GM19193 (cell line): ENCODE results near the gene CORO7.

ENCODE experiments used
- POLR2A ChIP-seq: IDR thresholded peaks from 4 replicates; pipeline ENCODE4 v1.6.1; 2011; ENCODE audit not compliant: insufficient read depth, insufficient read length; ENCODE audit errors: extremely low read depth

Gene CORO7

DNA sequence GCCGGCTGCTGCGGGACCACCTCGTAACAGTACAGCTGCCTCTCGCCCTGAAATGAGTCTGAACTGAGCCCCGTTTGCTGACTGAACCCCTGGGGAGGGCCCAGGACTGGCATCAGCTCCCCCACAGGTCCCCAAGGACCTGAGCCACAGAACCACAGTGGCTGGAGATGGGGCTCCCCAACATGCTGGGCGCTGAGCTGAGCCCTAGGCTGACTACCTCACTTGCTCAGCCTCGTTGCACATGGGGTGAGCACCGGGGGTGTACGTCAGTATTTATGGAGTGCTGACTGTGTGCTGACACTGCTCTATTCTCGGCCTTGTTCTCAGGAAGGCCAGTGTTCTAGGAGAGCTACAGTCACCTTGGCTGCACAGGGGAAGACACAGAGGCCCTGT lies 51.4 kb downstream of the CORO7 start:
- TF ChIP-seq POLR2A: no peak

DNA sequence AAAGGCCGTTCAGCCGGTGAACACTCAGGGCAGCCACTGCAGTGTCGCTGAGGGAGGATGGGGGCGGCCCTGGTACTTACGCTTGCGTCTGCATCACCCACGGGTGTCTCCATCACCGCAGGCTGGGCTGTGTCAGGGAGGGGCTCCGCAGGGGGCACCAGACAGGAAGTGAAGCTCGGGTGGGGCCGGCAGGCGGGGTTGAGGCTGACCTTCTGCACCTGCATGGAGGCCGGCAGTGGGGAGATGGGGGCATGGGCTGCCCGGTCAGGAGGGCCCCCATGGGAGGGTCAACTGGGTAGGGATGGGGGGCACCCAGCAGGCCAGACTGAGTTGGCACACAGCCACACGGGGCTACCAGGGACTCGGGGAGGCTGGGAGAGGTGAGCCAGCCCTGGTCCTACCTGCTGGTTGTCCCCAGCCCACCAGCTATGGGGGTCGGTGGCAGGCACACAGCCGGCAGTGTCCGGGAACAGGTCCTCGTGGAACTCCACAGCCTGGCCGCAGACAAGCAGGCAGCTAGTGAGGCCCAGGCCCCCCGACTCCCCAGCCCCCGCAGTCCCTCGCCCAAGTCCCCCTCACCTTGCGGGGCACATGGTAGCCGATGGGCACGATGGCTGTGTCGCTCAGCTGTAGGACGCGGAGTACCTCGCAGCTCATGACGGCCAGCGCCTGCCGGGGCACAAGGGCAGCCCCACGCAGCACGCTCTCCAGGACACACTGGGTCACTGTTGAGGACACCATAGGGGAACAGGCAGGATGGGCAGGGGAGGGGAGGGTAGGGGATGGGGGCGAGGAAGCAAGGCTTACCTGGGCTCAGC lies 52.0 kb downstream of the CORO7 start:
- TF ChIP-seq POLR2A: no peak

DNA sequence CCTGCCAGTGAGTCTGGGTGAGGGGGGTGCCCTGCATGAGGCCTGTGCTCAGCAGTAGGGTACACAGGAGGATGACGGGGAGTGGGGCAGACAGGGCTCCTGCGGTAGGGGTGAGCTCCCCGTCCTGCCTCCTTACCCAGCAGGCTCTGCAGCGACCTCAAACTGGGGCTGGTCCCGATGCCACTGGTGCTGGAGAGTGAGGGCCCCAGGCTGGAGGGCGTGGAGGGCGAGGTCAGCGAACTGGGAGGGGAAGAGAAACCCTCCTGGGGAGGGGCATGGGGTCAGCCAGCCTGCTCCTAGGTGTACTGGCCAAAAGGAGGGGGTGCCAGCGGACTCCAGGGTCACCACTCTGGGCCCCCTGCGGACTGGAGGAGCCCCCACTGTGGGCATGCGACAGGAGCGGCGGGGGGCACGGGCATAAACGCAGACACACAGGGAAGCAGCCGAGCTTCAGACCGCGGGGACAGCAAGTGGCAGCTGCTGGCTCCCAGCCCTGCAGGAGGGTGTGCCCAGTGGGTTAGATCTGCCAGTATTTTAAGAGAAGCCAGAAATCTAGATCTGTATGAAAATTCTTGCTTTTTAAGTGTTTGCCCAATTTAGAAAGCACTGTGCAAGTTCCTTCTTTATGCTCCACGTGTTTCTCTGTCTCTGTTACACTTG lies 53.8 kb downstream of the CORO7 start:
- TF ChIP-seq POLR2A: no peak

DNA sequence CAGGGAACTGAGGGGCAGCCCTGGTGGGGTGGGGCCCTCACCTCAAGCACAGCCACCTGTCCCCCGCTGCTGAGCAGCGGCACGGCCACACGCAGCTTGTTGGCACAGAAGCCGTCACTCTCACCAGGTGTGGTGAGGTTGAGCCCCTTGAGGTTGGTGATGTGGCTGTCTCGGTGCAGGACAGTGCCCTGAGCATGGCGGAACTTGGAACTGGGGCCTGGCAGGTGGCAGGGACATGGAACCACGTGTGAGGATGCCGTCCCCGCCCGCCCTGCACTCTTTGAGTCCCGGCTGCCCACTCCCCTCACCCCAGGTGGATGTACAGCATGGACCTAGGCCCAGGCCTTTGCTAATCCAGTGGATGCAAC lies 54.5 kb downstream of the CORO7 start:
- TF ChIP-seq POLR2A: no peak

DNA sequence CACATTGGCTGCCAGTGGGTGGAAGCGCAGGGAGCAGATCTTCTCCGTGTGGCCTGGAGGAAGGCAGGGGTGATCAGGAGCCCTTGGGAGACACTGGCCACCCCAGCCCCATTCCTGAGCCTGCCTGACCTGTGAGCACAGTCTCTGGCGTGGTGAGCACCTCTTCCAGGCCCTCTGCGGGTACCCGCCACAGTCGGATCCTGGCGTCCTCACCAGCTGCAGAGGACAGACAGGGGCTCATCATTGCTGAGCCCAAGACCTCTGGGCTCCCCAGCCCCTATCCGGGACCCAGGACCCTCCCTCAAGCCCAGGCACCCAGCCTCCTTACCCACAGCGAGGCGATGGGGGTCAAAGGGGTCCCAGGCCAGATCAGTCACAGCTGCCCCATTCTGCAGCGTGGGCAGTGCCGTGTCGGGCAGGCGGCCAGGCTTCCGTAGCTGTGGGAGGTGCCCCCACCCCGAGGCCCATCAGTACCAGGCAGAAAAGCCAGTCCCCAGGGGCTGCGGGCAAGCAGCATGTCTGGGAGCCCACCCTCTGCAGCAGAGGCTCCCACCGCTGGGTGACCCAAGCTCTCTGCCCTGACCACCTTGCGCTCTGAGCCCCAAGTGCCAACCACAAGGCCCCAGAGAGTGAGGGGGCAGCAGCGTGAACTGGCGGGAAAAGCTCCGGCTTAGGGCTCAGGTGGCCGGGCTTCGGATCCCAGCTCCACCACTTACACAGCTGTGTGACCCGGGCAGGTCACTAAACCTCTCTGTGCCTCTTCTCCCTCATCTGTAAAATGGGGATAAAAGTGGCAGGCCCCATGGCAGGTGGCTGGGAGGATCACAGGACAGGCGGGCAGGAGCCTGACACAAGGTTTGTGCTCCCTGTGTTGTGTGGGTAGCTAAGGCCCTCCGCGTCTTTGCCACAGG lies 55.1 kb downstream of the CORO7 start:
- TF ChIP-seq POLR2A: no peak

DNA sequence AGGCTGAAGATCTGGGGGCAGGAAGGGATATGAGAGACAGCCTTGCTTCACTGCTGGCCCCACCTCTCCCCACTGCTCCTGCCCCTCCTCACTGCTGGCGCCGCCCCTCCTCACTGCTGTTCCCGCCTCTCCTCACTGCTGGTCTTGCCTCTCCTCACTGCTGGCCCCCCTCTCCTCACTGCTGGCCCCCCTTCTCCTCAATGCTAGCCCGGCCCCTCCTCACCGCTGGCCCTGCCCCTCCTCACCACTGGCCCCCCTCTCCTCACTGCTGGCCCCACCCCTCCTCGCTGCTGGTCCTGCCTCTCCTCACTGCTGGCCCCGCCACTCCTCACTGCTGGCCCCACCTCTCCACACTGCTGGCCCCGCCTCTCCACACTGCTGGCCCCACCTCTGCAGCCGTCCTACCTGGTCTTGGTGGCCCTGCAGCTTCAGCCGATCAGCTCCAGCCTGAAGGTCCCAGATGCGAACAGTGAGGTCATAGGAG lies 55.8 kb downstream of the CORO7 start:
- TF ChIP-seq POLR2A: no peak

DNA sequence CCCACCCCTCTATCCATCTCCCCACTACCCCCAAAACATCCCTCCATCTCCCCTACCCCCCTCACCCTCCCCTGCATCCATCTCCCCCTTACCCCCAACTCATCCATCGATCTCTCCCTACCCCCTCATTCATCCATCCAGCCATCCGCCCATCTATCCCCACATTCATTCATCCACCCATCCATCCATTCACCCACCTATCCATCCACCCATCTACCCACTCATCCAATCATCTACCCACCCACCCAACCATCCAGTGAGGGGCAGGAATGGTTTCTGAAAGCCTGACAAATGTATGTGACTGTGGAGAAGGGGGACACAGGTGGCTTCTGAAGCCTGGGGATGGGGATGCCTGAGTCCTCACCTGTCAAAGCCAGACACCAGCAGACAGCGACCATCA lies 56.5 kb downstream of the CORO7 start:
- TF ChIP-seq POLR2A: no peak

DNA sequence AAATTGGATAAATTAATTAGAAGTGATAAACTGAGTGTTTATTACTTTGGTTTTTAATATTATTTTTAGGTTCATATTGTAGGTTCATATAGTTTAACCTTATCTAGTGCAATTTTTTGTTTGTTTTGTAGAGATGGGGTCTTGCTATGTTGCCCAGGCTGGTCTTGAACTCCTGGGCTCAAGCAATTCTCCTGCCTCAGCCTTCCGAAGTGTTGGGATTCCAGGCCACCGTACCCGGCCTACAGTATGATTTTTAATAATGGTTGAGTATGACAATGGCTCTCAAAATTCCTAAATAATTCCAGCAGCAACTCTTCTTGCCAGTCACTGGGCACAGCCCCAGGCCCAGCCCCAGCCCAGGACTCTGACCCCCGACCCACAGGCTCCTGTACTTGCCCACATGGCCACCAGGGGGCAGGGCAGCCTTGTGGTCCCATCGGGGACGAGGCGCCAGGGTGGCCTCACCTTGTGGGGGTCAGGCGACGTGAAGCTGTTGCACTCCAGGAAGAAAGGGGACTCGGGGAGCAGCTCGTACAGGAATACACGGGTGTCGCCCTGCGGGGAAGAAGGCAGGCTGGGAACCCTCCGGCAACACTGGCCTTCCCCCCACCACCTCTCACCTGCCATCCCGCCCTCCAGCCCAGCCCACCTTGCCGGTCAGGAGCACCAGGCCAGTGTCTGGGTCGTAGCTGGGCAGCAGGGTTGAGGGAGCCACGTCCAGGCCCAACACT lies 57.4 kb downstream of the CORO7 start:
- no peak for TF ChIP-seq POLR2A

DNA sequence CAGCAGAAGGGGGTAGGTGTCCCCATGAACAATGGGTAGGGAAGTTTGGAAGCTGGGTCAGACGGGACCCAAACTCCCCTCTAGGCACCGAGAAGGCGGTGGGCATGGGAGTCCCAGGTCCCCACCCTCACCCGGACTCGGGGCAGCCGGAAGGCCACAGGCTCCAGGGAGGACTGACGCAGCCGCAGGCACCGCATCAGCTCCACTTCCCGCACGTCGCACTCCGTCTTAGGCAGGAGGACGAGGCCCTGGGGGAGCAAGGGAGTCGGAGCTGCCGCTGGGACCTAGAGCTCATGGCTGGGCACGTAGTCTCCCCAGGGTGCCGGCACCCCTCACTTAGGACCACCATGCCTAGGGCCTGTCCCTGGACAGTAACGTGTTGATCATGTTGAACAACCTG lies 58.2 kb downstream of the CORO7 start:
- TF ChIP-seq POLR2A: no peak

DNA sequence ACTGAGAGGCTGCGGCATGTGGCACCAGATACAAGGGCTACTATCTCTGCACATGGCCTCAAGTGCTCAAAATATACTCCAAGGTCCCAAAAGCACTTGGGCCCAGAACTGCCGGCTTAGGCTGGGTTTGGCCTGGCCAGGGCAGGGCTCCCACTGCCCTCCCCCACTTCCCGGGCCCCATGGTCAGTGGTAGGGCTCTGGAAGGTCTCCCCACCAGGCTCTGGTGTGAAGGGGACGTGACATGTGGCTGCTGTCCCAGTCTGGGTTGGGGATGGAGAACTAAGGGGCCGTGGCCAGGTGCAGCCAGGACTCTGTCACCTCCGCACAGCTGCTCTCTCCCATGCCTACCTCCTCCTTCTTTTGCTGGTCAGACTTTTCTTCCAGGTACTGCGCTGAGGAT lies 59.6 kb downstream of the CORO7 start:
- TF ChIP-seq POLR2A: no peak

DNA sequence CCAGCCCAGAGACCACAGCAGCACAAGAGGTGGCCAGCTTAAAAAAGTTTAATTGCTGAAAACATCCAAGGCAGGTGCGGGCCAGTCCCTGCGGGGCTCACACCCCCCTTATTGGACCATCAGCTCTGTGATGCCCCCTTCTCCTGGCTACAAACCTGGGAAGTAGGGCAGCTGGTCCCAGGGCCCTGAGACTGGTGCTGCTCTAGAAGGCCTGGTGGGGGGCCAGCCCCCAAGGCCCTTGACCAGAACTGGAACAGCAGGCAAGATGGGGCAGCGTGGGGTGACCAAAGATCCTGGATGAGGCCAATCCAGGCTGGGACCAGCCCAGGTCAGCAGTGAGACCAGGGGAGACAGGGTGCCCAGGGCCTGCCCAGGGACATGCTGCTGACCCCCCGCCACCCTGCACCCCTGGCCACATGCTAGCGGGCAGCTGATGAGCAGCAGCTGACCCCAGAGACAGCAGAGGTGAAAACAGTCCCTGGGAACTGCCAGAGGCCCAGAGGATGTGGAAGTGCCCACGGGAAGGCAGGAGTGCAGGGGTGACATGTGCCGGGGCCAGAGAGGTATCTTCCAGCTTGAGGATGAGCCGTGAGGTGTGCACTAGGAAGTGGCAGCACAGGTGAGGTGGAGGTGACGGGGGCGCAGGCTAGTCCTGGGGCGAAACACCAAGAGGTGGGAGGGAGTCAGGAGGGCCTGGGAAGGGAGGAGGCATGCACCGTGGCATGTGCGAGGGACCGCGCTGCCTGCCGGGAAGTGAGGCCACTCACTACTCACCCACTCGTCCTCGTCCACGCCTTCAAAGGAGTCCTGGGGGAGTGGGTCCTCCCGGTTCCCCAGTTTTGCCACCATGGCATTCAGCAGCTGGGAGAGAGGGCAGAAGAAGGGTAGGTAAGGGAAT lies 61.6 kb downstream of the CORO7 start:
- no peak for TF ChIP-seq POLR2A

DNA sequence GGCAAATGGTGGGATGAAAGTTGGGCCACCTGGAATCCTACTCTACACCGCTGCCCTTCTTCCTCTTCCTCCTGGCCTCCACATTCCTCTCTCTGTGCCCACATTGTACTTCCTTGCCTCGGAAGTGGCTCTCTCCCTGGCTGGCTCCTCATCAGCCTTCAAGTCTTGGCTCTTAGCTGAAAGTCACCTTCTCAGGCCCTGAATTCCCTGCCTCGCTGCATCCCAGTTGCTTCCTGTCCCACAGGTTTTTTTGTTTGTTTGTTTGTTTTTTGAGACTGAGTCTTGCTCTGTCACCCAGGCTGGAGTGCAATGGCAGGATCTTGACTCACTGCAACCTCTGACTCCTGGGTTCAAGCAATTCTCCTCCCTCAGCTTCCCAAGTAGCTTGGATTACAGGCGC lies 62.7 kb downstream of the CORO7 start:
- no peak for TF ChIP-seq POLR2A

DNA sequence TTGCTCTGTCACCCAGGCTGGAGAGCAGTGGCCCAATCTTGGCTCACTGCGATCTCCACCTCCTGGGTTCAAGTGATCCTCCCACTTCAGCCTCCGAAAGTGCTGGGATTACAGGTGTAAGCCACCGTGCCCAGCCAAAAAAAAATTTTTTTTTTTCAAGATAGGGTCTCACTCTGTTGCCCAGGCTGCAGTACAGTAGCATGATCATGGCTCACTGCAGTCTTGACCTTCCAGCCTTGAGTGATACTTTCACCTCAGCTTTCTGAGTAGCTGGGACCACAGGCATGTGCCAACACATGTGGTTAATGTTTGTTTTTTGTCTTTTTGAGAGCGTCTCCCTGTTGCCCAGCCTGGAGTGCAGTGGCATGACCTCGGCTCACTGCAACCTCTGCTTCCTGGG lies 63.6 kb downstream of the CORO7 start:
- TF ChIP-seq POLR2A: no peak

DNA sequence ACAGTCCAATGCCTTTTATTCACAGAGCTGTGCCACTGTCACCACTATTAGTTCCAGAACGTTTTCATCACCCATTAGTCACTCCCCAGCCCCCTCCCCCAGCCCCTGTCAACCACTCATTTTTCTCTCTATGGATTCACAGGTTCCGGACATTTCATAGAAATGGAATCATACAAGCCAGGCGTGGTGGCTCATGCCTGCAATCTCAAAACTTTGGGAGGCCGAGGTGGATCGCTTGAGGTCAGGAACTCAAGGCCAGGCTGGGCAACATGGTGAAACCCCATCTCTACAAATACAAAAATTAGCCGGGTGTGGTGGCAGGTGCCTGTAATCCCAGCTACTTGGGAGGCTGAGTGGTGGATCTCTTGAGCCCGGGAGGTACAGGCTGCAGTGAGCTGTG lies 64.5 kb downstream of the CORO7 start:
- TF ChIP-seq POLR2A: no peak
